Endothelial cell of umbilical vein (primary cell): Measurements from ENCODE around the gene FXYD3. TPM values are rescaled to one million over a fixed set of nuclear protein-coding genes. Genes with fewer than 3 reads are reported as not detected.

Source experiments
- BruUV-seq: library from RNA; stranded (reverse); fragments of 400-500 nt; replicated peaks from 2 replicates; lab custom pipeline; 2021; lab: Mats Ljungman, UMichigan
- CTCF ChIA-PET: fragments of 300-600, 350-600 bp; sonication (Branson Sonifier 250); formaldehyde crosslinking; loops from one replicate; lab custom pipeline; 2021; ENCODE audit warnings: antibody characterized with exemption, inconsistent platforms; lab: Charles Lee
- POLR2A ChIA-PET: fragments of 300-600, 350-600 bp; sonication (Branson Sonifier 250); formaldehyde crosslinking; loops from one replicate; lab custom pipeline; 2021; ENCODE audit warnings: antibody characterized with exemption, inconsistent platforms; lab: Charles Lee
- DNase-seq: peaks from one replicate; pipeline ENCODE4 v3.0.0-alpha.2; 2011; ENCODE audit warnings: low read depth, low spot score
- FAIRE-seq: peaks from 2 replicates; lab custom pipeline; 2011; peaks lifted over from hg19 to GRCh38; lab: Jason Lieb, UNC
- H2AFZ ChIP-seq: 2 replicates; pipeline ENCODE4 v1.6.0; 2012; ENCODE audit warnings: low read depth, low read length, control low read depth, inconsistent platforms
- H3K27ac ChIP-seq: 2 replicates; pipeline ENCODE4 v1.5.1; 2011; ENCODE audit warnings: low read depth, mild to moderate bottlenecking, control low read depth, low read length, moderate library complexity; ENCODE audit not compliant: insufficient read depth
- H3K27me3 ChIP-seq, 2 experiments: 2 replicates each; pipeline versions ENCODE4 v1.6.0 to v1.6.1; 2011; ENCODE audit warnings: low read length in 2 of 2, mixed read lengths in 1 of 2; ENCODE audit not compliant: control insufficient read depth in 2 of 2, insufficient read depth in 2 of 2
- H3K36me3 ChIP-seq, 2 experiments: 2 replicates in 1 of 2; 3 replicates in 1 of 2; pipeline ENCODE4 v1.5.1; 2011; ENCODE audit warnings: low read length in 2 of 2, mild to moderate bottlenecking in 1 of 2, moderate library complexity in 1 of 2; ENCODE audit not compliant: control insufficient read depth in 2 of 2, insufficient read depth in 2 of 2; ENCODE audit errors: extremely low read depth in 1 of 2
- H3K4me1 ChIP-seq: 3 replicates; pipeline ENCODE4 v1.5.1; 2011; ENCODE audit warnings: mild to moderate bottlenecking, low read length; ENCODE audit not compliant: control insufficient read depth, insufficient read depth; ENCODE audit errors: extremely low read depth
- H3K4me2 ChIP-seq: 2 replicates; pipeline ENCODE4 v1.6.1; 2011; ENCODE audit warnings: low read length, control low read depth, mixed read lengths; ENCODE audit not compliant: insufficient read depth
- H3K4me3 ChIP-seq, 3 experiments: fragments of 200-600 bp in 1 of 3; sonication (generic), shearing (Covaris generic) in 1 of 3; replicated peaks in 1 of 3; 2 replicates each; pipeline ENCODE4 v1.5.1; 2011 to 2016; ENCODE audit warnings: control low read depth in 3 of 3, low read length in 3 of 3, mild to moderate bottlenecking in 2 of 3, inconsistent platforms in 1 of 3, low read depth in 1 of 3, moderate library complexity in 1 of 3; ENCODE audit not compliant: insufficient read depth in 1 of 3
- H3K79me2 ChIP-seq: 2 replicates; pipeline ENCODE4 v1.6.0; 2012; ENCODE audit warnings: low read length, inconsistent platforms; ENCODE audit not compliant: control insufficient read depth, insufficient read depth
- H3K9ac ChIP-seq: replicated peaks from 2 replicates; pipeline ENCODE3; 2011; ENCODE audit warnings: low read length, control low read depth; ENCODE audit not compliant: insufficient read depth; ENCODE audit errors: extremely low read depth
- H3K9me1 ChIP-seq: replicated peaks from 3 replicates; pipeline ENCODE4 v1.6.0; 2011; ENCODE audit warnings: mild to moderate bottlenecking, low read length; ENCODE audit not compliant: control insufficient read depth, insufficient read depth; ENCODE audit errors: extremely low read depth
- H3K9me3 ChIP-seq: replicated peaks from 2 replicates; pipeline ENCODE4 v1.5.1; 2012; ENCODE audit warnings: low read length, inconsistent platforms; ENCODE audit not compliant: control insufficient read depth, insufficient read depth
- H4K20me1 ChIP-seq: replicated peaks from 2 replicates; pipeline ENCODE3; 2011; ENCODE audit warnings: mild to moderate bottlenecking, low read length; ENCODE audit not compliant: control insufficient read depth, insufficient read depth; ENCODE audit errors: extremely low read depth
- EZH2 ChIP-seq: IDR thresholded peaks from 2 replicates; pipeline ENCODE4 v1.6.1; 2012; ENCODE audit warnings: borderline replicate concordance, low read depth, mild to moderate bottlenecking, moderate library complexity, low read length, inconsistent platforms; ENCODE audit not compliant: severe bottlenecking
- FOS ChIP-seq: IDR thresholded peaks from 2 replicates; pipeline ENCODE4 v1.6.1; 2011; ENCODE audit warnings: mild to moderate bottlenecking, low read length, moderate library complexity, borderline replicate concordance; ENCODE audit not compliant: insufficient read depth
- GATA2 ChIP-seq: IDR thresholded peaks from 2 replicates; pipeline ENCODE4 v1.7.0; 2011; ENCODE audit warnings: low read depth, mild to moderate bottlenecking, moderate library complexity, mixed read lengths, low read length; ENCODE audit not compliant: insufficient read length, insufficient read depth
- JUN ChIP-seq: IDR thresholded peaks from 2 replicates; pipeline ENCODE4 v1.6.1; 2011; ENCODE audit warnings: borderline replicate concordance, low read depth; ENCODE audit not compliant: insufficient read length, insufficient read depth
- MYC ChIP-seq: IDR thresholded peaks from one replicate; pipeline ENCODE4 v1.6.1; 2011; ENCODE audit warnings: mild to moderate bottlenecking, low read depth, low read length
- POLR2A ChIP-seq: IDR thresholded peaks from 2 replicates; pipeline ENCODE4 v1.6.1; 2012; ENCODE audit warnings: low read depth, mild to moderate bottlenecking, control low read depth, low read length
- POLR2AphosphoS5 ChIP-seq: IDR thresholded peaks from 2 replicates; pipeline ENCODE4 v1.6.1; 2012; ENCODE audit warnings: low read depth, mild to moderate bottlenecking, control low read depth, low read length, moderate library complexity; ENCODE audit not compliant: insufficient read depth
- dilution Hi-C: fragments of 300-500 bp; cut with MboI; formaldehyde crosslinking; loops from one replicate; pipeline ENCODE4 v1.15.0; 2019; ENCODE audit warnings: low sequenced_read_pairs; ENCODE audit not compliant: extremely low pct_ligation_motif_present
- intact Hi-C: fragments of 100-400 bp; cut with micrococcal nuclease; formaldehyde crosslinking; loops from one replicate; pipeline ENCODE4 v1.10.0; 2022
- polyA plus RNA-seq, 4 experiments: library from polyadenylated mRNA; depleted of rRNA in 3 of 4; stranded (reverse) in 3 of 4; unstranded in 1 of 4; fragments of >200 nt; gene quantifications; 2 replicates each; pipeline versions ENCODE4 v1.2.1 to v1.2.3, GENCODE V29; 2011 to 2012; ENCODE audit warnings: missing spikeins in 1 of 4
- total RNA-seq: library from RNA; stranded (reverse); gene quantifications from 2 replicates; pipeline ENCODE4 v1.2.3, GENCODE V29; 2021
- TF ChIP-seq, protein P1 (sequence below): IDR thresholded peaks from 2 replicates; pipeline ENCODE4 v1.6.1; 2011; ENCODE audit not compliant: insufficient read depth, insufficient read length
- TF ChIP-seq, protein P2 (sequence below), 2 donors: IDR thresholded peaks; 1 replicate in 1 of 2; 2 replicates in 1 of 2; pipeline ENCODE4 v1.5.1; 2011; ENCODE audit warnings: low read length in 2 of 2, mild to moderate bottlenecking in 2 of 2, moderate library complexity in 2 of 2, control low read depth in 1 of 2, inconsistent platforms in 1 of 2, low read depth in 1 of 2; ENCODE audit not compliant: insufficient read depth in 1 of 2; ENCODE audit errors: extremely low read depth in 1 of 2

FXYD3 gene
- total and polyA plus RNA-seq, 2 donors (not counting 3 experiments of a cell fraction or from before 2014, with no cell fraction given) = not detected

DNA sequence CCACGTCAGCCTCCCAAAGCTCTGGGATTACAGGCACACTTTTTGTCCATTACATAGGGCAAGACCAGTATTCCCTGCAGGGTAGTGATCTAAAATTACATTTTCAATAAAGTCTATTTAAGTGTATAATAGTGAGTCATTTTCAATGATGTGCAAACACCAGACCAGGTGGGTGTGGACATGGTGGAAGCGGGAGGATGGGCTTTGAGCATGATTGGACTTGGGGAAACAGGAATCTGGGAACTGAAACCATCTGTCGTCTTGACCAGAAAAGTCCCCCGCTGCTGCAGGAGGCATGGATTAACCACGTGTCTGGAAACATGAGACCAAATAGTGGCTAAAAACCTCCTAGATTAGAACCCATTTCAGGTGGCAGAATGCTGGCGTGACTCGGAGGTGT is 4.9 kb downstream of the FXYD3 start:
- no peak for FAIRE-seq
- H3K27me3 ChIP-seq = no peaks in the 10 kb centered on the region
- POLR2A ChIA-PET = no interaction called here
- H3K27ac ChIP-seq = no peak overlapping the region
- no peak for DNase-seq
- intact Hi-C loops (no loop called here), dilution Hi-C loops (no loop called here)
- peaks cover 3% of the 10 kb centered on the region for H3K4me1 ChIP-seq
- CTCF ChIA-PET = interaction anchor here (2.3 kb wide), 1 partner anchor 15 kb away, joined by 12 read pairs; the partner anchor contains the start of gene LGI4
- H2AFZ ChIP-seq = no peak overlapping the region
- no peak overlapping the region for H3K4me2 ChIP-seq
- H3K9me3 ChIP-seq = no peaks in the 10 kb centered on the region
- H3K9ac ChIP-seq = no peak overlapping the region
- no peaks in the 10 kb centered on the region for H4K20me1 ChIP-seq
- H3K4me3 ChIP-seq = no peak overlapping the region
- H3K79me2 ChIP-seq = no peaks in the 10 kb centered on the region
- no peaks in the 10 kb centered on the region for H3K36me3 ChIP-seq
- TF ChIP-seq GATA2 (no peak), MYC (no peak), EZH2 (no peak), FOS (no peak), POLR2A (no peak), JUN (no peak), POLR2AphosphoS5 (no peak)
- TF ChIP-seq, protein P1, sequence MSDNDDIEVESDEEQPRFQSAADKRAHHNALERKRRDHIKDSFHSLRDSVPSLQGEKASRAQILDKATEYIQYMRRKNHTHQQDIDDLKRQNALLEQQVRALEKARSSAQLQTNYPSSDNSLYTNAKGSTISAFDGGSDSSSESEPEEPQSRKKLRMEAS = no peak
- TF ChIP-seq, protein P2, sequence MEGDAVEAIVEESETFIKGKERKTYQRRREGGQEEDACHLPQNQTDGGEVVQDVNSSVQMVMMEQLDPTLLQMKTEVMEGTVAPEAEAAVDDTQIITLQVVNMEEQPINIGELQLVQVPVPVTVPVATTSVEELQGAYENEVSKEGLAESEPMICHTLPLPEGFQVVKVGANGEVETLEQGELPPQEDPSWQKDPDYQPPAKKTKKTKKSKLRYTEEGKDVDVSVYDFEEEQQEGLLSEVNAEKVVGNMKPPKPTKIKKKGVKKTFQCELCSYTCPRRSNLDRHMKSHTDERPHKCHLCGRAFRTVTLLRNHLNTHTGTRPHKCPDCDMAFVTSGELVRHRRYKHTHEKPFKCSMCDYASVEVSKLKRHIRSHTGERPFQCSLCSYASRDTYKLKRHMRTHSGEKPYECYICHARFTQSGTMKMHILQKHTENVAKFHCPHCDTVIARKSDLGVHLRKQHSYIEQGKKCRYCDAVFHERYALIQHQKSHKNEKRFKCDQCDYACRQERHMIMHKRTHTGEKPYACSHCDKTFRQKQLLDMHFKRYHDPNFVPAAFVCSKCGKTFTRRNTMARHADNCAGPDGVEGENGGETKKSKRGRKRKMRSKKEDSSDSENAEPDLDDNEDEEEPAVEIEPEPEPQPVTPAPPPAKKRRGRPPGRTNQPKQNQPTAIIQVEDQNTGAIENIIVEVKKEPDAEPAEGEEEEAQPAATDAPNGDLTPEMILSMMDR (IDR thresholded peaks at IDR 0.05; ENCODE audit: extremely low read depth in 1 of 2, insufficient read depth in 1 of 2, low read depth in 1 of 2, low read length in 2 of 2) = no peak
- no peaks in the 10 kb centered on the region for H3K9me1 ChIP-seq
- BruUV-seq = no TSS peak
